ENCODE results near the gene BNC2. TPM values are rescaled to one million over a fixed set of nuclear protein-coding genes. Genes with fewer than 3 reads are reported as not detected.
A peak's percentile ranks its signal among the peaks of the same experiment; 100 is the strongest.

Gene BNC2
- total and polyA plus RNA-seq, 4 donors: 0.96 to 23.2 (median 9.7) TPM

DNA sequence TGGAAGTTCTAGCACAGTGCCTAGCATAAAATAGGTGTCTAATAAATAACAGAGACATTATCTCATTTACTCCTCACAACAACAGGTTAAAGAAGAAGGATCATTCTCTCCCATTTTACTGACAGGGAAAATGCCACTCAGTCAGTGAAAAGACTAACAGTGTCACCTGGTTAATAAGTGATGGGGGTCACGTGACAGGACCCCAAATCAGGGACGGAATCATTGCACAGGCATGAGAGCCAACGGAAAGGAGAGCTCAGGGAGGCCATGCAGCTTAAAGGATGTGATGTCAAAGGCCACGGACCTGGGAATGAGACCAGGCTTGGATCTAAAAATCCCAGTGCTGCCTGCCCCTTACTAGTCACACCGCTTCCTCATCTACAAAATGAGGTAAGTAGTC, 101.2 kb downstream of the BNC2 start:
- no peak overlapping the region for H3K9ac ChIP-seq (ENCODE audit: insufficient read depth in 1 of 2, low read length in 2 of 2)
- no peak for DNase-seq
- 76 to 91% methylated on average over 5 of the region's 5 CpGs for WGBS, 2 donors

DNA sequence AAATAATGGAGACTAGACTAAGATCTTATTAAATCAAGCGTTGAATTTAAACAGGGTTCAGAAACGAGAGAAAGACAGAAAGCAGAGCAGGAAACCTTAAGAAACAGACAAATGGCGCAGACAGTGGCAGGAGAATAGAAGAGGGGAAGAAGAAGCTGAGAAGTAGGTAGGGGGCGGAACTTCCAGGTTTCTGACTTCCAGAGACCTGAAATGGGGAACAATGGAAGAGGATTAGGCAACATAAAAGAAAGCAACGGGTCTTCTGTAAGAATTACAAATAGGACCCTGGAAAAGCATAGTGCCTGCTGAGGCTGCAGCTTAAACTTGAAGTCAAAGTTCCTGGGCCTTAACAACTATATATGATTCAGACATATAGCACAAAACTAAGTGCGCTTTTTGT, 101.7 kb downstream of the BNC2 start:
- DNase-seq (no peak), ATAC-seq (ENCODE audit: insufficient read depth, low FRiP score) (no peak)
- Histone ChIP-seq H3K36me3 (ENCODE audit: control insufficient read depth in 4 of 4, insufficient read depth in 4 of 4, low read length in 4 of 4) (no peaks in the 10 kb centered on the region), H3K27ac (ENCODE audit: low read depth in 1 of 2, low read length in 1 of 2) (no peak overlapping the region), H3K9me3 (ENCODE audit: control insufficient read depth in 4 of 4, insufficient read depth in 3 of 4, low read length in 3 of 4) (no peaks in the 10 kb centered on the region), H3K27me3 (ENCODE audit: control insufficient read depth in 3 of 3, insufficient read depth in 3 of 3, low read length in 2 of 3) (no peaks in the 10 kb centered on the region), H3K9ac (ENCODE audit: insufficient read depth in 1 of 2, low read length in 2 of 2) (no peak overlapping the region), H3K4me3 (no peak overlapping the region), H3K4me1 (ENCODE audit: control insufficient read depth in 5 of 5, insufficient read depth in 5 of 5, low read length in 5 of 5) (peaks cover 0 to 25% (median 0%) of the 10 kb centered on the region in 5 donors)
- WGBS, 2 donors: 80 to 89% methylated on average over 6 of the region's 6 CpGs
- no peak for TF ChIP-seq CTCF (IDR thresholded peaks at IDR 0.05; ENCODE audit: control extremely low read depth, extremely low read depth)

More for the DNA sequence above, 101.2 kb downstream of the BNC2 start:
- Histone ChIP-seq H3K4me3 (no peak overlapping the region), H3K9me3 (ENCODE audit: control insufficient read depth in 4 of 4, insufficient read depth in 3 of 4, low read length in 3 of 4) (no peaks in the 10 kb centered on the region), H3K27me3 (ENCODE audit: control insufficient read depth in 3 of 3, insufficient read depth in 3 of 3, low read length in 2 of 3) (no peaks in the 10 kb centered on the region), H3K4me1 (ENCODE audit: control insufficient read depth in 5 of 5, insufficient read depth in 5 of 5, low read length in 5 of 5) (peaks cover 0 to 26% (median 0%) of the 10 kb centered on the region in 5 donors), H3K36me3 (ENCODE audit: control insufficient read depth in 4 of 4, insufficient read depth in 4 of 4, low read length in 4 of 4) (no peaks in the 10 kb centered on the region), H3K27ac (ENCODE audit: low read depth in 1 of 2, low read length in 1 of 2) (no peak overlapping the region)
- ATAC-seq (ENCODE audit: insufficient read depth, low FRiP score): no peak
- no peak for TF ChIP-seq CTCF (IDR thresholded peaks at IDR 0.05; ENCODE audit: control extremely low read depth, extremely low read depth)

DNA sequence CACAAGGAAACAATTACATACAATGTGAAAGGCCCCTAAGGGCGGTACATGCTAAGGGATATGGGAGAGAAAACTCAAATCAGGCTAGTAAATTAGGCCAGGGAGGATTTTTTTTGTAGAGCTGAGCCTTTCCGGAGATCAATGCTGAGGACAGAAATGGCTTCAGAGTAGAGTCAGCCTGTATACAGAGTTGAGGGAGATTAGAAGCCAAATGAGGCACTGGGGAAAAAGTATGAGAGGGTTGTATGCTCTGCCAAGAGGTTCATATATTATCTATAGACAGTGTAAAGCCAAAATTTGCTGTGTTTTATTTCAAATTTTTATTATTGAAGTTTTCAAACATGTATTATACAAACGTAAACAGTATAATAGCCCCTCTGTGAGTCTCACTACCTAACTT, 103.1 kb downstream of the BNC2 start:
- no peaks in the 10 kb centered on the region for H3K9me3 ChIP-seq (ENCODE audit: control insufficient read depth in 4 of 4, insufficient read depth in 3 of 4, low read length in 3 of 4)
- H3K27ac ChIP-seq (ENCODE audit: low read depth in 1 of 2, low read length in 1 of 2): no peak overlapping the region
- no peaks in the 10 kb centered on the region for H3K27me3 ChIP-seq (ENCODE audit: control insufficient read depth in 3 of 3, insufficient read depth in 3 of 3, low read length in 2 of 3)
- no peaks in the 10 kb centered on the region for H3K36me3 ChIP-seq (ENCODE audit: control insufficient read depth in 4 of 4, insufficient read depth in 4 of 4, low read length in 4 of 4)
- peaks cover 0 to 18% (median 0%) of the 10 kb centered on the region in 5 donors for H3K4me1 ChIP-seq (ENCODE audit: control insufficient read depth in 5 of 5, insufficient read depth in 5 of 5, low read length in 5 of 5)
- WGBS, 2 donors: 91 to 93% methylated on average over 3 of the region's 3 CpGs
- ATAC-seq (ENCODE audit: insufficient read depth, low FRiP score): no peak
- no peak for TF ChIP-seq CTCF (IDR thresholded peaks at IDR 0.05; ENCODE audit: control extremely low read depth, extremely low read depth)
- no peak overlapping the region for H3K4me3 ChIP-seq
- no peak overlapping the region for H3K9ac ChIP-seq (ENCODE audit: insufficient read depth in 1 of 2, low read length in 2 of 2)
- DNase-seq: peak in 1 of 3 donors; percentile 33

DNA sequence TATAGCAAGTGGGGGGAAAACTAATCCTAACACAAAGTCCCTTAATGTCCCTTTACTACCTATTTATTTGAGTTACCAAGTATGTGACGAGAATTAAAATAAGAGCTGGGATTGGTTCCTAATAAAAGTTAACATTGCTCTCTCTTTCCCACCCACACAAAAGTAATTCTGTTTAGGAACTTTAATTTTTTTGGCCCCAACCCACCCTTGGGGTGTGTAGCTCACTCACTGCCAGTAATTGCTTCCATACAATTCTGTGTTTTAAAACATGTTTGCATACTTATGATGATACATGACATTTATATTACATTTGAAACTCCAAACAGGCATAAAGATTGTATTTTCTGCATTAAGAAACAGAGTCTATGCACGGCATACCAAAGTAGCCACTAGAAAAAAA, 106.5 kb downstream of the BNC2 start:
- H3K9me3 ChIP-seq (ENCODE audit: control insufficient read depth in 4 of 4, insufficient read depth in 3 of 4, low read length in 3 of 4): no peaks in the 10 kb centered on the region
- H3K9ac ChIP-seq (ENCODE audit: insufficient read depth in 1 of 2, low read length in 2 of 2): no peak overlapping the region
- no peaks in the 10 kb centered on the region for H3K27me3 ChIP-seq (ENCODE audit: control insufficient read depth in 3 of 3, insufficient read depth in 3 of 3, low read length in 2 of 3)
- H3K4me3 ChIP-seq: no peak overlapping the region
- H3K27ac ChIP-seq (ENCODE audit: low read depth in 1 of 2, low read length in 1 of 2): no peak overlapping the region
- no peak for TF ChIP-seq CTCF (IDR thresholded peaks at IDR 0.05; ENCODE audit: control extremely low read depth, extremely low read depth)
- ATAC-seq (ENCODE audit: insufficient read depth, low FRiP score) (no peak), DNase-seq (no peak)
- 85 to 94% methylated on average over 2 of the region's 2 CpGs for WGBS, 2 donors
- H3K36me3 ChIP-seq (ENCODE audit: control insufficient read depth in 4 of 4, insufficient read depth in 4 of 4, low read length in 4 of 4): no peaks in the 10 kb centered on the region
- H3K4me1 ChIP-seq (ENCODE audit: control insufficient read depth in 5 of 5, insufficient read depth in 5 of 5, low read length in 5 of 5): peaks cover 0 to 8% (median 0%) of the 10 kb centered on the region in 5 donors
